ENCODE data around the gene HOXC10.

The HOXC10 gene

GRCh38 chr12:53950789-53951576 is 34.0 kb upstream of the HOXC10 start:
- no peak for DNase-seq

DNA sequence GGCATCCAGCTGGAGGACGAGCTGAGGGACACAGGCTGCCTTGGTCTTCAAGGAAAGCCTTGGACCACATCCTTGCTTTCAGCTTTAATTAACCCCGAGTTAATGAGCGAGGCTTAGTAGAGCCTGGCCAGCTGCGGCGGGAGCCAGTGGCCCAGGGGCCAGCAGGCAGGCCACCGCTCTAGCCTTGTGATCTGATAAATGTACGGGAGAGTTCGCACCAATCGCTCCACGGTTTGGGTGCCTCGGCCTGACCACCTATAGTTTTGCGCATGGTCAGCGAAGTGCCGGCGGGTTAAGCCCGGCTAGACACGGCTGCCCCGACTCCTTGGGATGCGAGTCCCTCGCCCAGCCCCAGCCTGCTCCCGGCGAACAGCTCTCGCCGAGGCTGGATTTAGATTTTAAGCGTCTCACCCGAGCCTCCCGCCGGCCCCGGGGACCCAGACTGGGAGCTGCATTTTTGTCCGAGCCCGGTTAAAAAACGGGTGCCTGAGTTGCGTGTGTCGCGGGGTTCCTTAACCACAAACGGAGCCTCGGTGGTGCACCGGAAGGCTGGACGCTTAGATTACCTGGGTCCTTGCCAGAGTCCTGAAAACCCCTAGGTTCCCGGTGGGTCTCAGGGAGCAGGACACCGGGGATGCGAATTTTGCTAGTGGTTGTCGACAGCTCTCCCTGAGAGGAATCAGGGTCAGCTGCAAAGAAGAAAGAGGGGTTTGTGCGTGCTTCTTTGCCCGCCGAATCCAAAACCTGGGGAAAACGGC is 33.2 kb upstream of the HOXC10 start:
- DNase-seq: no peak

- DNase-seq: no peak
Observed at GRCh38 chr12:53952335-53952694, 32.6 kb upstream of the HOXC10 start.

GRCh38 chr12:53952871-53953734 is 31.8 kb upstream of the HOXC10 start:
- DNase-seq: no peak

DNA sequence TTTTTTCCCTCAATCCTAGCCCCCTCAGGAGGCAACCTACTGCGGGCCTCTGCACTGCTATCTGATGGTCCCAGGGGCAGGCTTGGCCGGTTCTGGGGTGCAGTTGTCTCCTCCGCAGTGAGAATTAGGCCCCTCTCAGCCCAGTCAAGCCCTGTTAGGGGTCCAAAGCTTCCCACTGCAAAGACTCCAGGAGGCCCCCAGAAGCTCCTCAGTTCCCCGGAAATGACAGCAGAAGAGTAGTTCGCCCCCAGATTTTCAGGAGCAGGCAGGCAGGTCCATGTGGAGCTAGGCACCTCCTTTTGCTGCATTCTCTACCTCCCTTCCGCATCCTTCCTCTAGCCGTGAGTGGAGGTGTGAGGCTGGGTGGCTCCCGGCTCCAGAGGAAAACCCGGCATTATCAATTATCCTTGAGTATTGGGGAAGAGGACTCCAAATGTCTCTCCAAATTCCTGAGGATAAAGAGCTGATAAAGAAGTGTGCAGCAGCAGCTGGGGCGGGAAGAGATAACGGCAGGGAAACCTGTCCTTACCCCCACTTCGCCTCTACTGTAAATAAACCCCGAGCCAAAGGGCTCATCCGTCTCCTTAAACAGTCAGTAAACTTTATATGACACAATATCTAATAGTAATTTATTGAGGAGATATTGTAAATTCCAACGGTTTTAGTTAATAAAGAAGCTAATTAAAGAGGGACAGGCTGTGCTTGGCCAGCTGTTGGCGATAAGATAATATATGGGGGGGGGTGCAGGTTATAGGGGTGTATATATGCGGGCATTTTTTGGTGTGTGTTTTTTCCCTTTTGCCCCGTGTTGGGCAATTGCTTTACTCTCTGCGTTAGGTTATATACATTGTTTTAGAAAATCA is 30.9 kb upstream of the HOXC10 start:
- DNase-seq: no peak

DNA sequence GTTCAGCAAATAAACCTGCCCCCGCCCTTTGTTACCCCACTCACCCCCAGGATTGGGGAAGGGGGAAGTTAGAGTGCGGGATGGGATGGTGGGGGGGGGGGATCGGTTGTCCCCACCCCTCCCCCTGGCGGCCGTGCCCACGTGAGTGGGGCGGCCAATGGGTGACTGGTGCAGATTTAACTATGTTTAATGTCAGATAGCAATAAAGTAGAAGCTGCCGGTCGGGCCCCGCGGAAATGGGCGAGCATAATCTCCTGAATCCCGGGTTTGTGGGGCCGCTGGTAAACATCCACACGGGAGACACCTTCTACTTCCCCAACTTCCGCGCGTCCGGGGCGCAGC is 30.3 kb upstream of the HOXC10 start, which contains the start of gene HOXC12:
Gene HOXC12 (plus strand): TSS at position 210 of the 342 bp plus-strand sequence. CDS start 27 bp downstream, at position 237.
- no peak for DNase-seq

DNA sequence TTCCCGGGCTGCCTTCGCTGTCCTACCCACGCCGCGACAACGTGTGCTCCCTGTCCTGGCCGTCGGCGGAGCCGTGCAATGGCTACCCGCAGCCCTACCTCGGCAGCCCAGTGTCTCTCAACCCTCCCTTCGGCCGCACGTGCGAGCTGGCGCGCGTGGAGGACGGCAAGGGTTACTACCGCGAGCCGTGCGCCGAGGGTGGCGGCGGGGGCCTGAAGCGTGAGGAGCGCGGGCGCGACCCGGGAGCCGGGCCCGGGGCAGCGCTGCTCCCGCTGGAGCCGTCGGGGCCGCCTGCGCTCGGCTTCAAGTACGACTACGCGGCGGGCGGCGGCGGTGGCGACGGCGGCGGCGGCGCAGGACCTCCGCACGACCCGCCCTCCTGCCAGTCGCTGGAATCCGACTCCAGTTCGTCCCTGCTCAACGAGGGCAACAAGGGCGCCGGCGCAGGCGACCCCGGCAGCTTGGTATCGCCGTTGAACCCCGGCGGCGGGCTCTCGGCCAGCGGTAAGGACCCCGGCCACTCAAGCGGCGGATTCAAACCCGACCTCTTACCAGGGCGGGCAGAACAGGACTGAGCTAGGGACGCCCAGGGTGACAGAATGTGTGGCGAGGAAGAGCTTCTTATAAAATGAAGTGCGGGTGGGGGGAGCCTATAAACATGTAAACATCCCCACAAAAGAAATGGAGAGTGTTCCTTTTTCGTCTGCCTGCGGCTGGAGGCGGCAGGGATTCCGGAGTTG is 29.7 kb upstream of the HOXC10 start:
- no peak for DNase-seq

GRCh38 chr12:53955776-53956250 is 29.1 kb upstream of the HOXC10 start:
- no peak for DNase-seq

- DNase-seq: no peak
Observed at GRCh38 chr12:53956251-53956887, 28.6 kb upstream of the HOXC10 start.

GRCh38 chr12:53956914-53957536 is 27.9 kb upstream of the HOXC10 start:
- no peak for DNase-seq

- no peak for DNase-seq
Observed at GRCh38 chr12:53958128-53958527, 26.8 kb upstream of the HOXC10 start.

DNA sequence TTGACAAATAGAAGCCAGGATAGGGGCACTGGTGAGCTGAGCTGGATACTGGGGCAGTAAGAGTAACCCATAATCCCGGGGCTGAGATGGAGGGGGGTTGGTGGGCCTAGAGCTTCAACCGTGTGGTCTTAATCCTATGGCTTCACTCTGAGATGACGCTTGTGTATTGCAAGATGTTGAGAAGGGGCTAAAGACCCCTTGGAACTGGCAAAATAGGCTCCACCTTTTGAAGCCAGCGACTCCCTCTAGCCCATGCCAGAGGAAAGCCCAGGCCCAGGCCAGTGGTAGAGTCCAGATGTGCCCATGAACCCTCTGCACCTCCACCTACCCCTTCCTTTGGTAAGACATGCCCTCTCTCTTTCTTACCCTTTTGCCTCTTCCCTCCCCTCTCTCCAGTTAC is 25.6 kb upstream of the HOXC10 start:
- no peak for DNase-seq

- no peak for DNase-seq
Observed at GRCh38 chr12:53960187-53961024, 24.5 kb upstream of the HOXC10 start.

GRCh38 chr12:53961025-53961761 is 23.8 kb upstream of the HOXC10 start:
- DNase-seq: no peak

DNA sequence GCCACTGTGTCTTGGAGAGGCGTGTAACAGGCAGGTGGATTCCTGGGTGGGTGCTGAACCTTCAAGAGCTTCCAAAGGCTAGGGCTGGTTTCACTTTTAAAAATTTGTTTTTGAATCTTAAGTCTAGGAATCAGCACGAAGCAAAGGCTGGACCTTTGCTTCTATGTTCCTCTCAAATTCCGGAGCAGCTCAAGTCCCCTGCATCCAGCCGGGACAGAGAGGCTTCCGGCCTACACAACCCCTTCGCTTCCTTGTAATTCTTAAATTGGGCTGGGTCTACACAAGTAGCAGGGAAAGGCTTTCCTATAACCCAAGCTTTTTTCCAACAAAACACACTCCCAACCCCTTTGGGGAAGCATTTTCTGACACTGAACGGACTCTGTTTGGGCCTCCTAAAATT is 21.9 kb upstream of the HOXC10 start:
- DNase-seq: no peak

GRCh38 chr12:53963434-53964314 is 21.3 kb upstream of the HOXC10 start:
- DNase-seq: no peak

- DNase-seq: no peak
Observed at GRCh38 chr12:53964315-53964713, 20.6 kb upstream of the HOXC10 start.

Measured in NCI-H2171 treated with DMSO at 0.1 percent for 48 hours (cell line).